ENCODE results near the gene LGALS9.
A peak's percentile ranks its signal among the peaks of the same experiment; 100 is the strongest.

Gene LGALS9

DNA sequence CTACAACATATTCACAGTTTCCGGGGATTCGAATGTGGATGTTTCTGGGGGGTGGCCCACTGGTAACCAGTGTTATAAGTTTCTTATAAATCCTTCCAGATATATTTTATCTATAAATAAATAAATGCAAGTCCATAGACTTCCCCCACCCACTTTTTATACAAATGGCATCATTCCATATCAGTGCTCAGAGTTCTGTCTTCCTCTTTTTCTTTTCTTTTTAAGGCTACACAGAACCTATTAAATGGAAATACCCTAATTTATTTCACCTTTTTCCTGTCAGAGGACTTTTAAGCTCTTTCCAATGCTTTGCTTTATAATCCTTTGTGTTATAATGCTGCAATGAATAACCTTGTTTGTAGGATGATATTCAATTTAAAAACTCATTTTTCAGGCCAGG is 3.8 kb downstream of the LGALS9 start (continued):
- TF ChIP-seq, protein P1, sequence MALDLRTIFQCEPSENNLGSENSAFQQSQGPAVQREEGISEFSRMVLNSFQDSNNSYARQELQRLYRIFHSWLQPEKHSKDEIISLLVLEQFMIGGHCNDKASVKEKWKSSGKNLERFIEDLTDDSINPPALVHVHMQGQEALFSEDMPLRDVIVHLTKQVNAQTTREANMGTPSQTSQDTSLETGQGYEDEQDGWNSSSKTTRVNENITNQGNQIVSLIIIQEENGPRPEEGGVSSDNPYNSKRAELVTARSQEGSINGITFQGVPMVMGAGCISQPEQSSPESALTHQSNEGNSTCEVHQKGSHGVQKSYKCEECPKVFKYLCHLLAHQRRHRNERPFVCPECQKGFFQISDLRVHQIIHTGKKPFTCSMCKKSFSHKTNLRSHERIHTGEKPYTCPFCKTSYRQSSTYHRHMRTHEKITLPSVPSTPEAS (tag by site-specific recombination; IDR thresholded peaks at IDR 0.05) = no peak
- TF ChIP-seq SETDB1 (IDR thresholded peaks at IDR 0.05; ENCODE audit: insufficient read length, low read length) = no peak
- TF ChIP-seq, protein P2, sequence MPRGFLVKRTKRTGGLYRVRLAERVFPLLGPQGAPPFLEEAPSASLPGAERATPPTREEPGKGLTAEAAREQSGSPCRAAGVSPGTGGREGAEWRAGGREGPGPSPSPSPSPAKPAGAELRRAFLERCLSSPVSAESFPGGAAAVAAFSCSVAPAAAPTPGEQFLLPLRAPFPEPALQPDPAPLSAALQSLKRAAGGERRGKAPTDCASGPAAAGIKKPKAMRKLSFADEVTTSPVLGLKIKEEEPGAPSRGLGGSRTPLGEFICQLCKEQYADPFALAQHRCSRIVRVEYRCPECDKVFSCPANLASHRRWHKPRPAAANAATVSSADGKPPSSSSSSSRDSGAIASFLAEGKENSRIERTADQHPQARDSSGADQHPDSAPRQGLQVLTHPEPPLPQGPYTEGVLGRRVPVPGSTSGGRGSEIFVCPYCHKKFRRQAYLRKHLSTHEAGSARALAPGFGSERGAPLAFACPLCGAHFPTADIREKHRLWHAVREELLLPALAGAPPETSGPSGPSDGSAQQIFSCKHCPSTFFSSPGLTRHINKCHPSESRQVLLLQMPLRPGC (tag by site-specific recombination; IDR thresholded peaks at IDR 0.05) = no peak
- no peak for TF ChIP-seq KLF1 (tag by site-specific recombination; IDR thresholded peaks at IDR 0.05)

DNA sequence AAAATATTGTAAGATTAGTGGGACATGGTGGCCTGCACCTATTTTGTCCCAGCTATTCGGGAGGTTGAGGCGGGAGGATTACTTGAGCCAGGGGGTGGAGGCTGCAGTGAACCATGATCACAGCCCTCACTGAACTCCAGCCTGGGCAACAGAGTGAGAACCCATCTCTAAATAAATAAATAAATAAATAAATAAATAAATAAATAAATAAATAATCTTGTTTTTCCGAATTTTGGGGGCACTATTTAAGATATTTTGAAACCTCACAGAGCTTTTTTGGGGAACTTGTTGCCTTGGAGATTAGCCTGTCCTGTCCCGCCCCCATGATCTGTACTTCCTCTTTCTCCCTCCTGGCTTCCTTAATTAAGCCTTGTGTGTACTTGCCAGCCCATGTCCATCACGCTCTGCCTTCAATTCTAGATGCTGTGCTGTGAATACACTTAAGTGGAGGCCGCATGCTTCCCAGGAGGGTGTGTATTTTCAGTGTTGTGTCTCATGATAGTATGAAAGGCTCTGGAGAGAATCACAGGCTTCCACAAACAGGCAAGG is 4.4 kb downstream of the LGALS9 start:
- ChIA-PET CTCF (interaction anchor here (0.8 to 1.3 kb wide), 4 partner anchors 16 to 244 kb away, joined by 3 to 4 read pairs (median 3); no protein-coding TSS in a partner anchor), POLR2A (no interaction called here)
- H3K4me1 ChIP-seq (ENCODE audit: control insufficient read depth, insufficient read depth, low read length) = no peaks in the 10 kb centered on the region
- H3K9me3 ChIP-seq (ENCODE audit: control insufficient read depth, insufficient read depth, low read depth, low read length) = no peaks in the 10 kb centered on the region
- no peak overlapping the region for H3K4me3 ChIP-seq (ENCODE audit: low read depth, low read length)
- no peak overlapping the region for H3K27ac ChIP-seq (ENCODE audit: extremely low read depth, low read depth, low read length)
- no peaks in the 10 kb centered on the region for H3K36me3 ChIP-seq (ENCODE audit: control insufficient read depth in 2 of 2, insufficient read depth in 1 of 2, low read length in 2 of 2)
- TF ChIP-seq, protein P3, sequence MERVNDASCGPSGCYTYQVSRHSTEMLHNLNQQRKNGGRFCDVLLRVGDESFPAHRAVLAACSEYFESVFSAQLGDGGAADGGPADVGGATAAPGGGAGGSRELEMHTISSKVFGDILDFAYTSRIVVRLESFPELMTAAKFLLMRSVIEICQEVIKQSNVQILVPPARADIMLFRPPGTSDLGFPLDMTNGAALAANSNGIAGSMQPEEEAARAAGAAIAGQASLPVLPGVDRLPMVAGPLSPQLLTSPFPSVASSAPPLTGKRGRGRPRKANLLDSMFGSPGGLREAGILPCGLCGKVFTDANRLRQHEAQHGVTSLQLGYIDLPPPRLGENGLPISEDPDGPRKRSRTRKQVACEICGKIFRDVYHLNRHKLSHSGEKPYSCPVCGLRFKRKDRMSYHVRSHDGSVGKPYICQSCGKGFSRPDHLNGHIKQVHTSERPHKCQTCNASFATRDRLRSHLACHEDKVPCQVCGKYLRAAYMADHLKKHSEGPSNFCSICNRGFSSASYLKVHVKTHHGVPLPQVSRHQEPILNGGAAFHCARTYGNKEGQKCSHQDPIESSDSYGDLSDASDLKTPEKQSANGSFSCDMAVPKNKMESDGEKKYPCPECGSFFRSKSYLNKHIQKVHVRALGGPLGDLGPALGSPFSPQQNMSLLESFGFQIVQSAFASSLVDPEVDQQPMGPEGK (tag by site-specific recombination; IDR thresholded peaks at IDR 0.05) = no peak
- TF ChIP-seq KLF9 (tag by site-specific recombination; IDR thresholded peaks at IDR 0.05; ENCODE audit: low read depth) (no peak), ZNF157 (tag by site-specific recombination; IDR thresholded peaks at IDR 0.05) (no peak), ZBTB8A (tag by site-specific recombination; IDR thresholded peaks at IDR 0.05) (peak; percentile 55; the same call in 1 of the 2 replicates), ZFP3 (tag by site-specific recombination; IDR thresholded peaks at IDR 0.05; ENCODE audit: low read depth) (no peak), ZNF555 (tag by site-specific recombination; conservative IDR thresholded peaks at IDR 0.05) (peak; percentile 42), ZNF501 (tag by site-specific recombination; IDR thresholded peaks at IDR 0.05) (no peak), ZNF426 (tag by site-specific recombination; IDR thresholded peaks at IDR 0.05) (peak; percentile 56), ZNF140 (tag by site-specific recombination; IDR thresholded peaks at IDR 0.05) (peak; percentile 40; the same call in 1 of the 2 replicates), ZNF394 (tag by site-specific recombination; IDR thresholded peaks at IDR 0.05; ENCODE audit: borderline replicate concordance) (peak; percentile 85), ZBTB7A (tag by site-specific recombination; IDR thresholded peaks at IDR 0.05; ENCODE audit: low read depth) (no peak), IKZF3 (tag by site-specific recombination; IDR thresholded peaks at IDR 0.05) (no peak)
- TF ChIP-seq, protein P4, sequence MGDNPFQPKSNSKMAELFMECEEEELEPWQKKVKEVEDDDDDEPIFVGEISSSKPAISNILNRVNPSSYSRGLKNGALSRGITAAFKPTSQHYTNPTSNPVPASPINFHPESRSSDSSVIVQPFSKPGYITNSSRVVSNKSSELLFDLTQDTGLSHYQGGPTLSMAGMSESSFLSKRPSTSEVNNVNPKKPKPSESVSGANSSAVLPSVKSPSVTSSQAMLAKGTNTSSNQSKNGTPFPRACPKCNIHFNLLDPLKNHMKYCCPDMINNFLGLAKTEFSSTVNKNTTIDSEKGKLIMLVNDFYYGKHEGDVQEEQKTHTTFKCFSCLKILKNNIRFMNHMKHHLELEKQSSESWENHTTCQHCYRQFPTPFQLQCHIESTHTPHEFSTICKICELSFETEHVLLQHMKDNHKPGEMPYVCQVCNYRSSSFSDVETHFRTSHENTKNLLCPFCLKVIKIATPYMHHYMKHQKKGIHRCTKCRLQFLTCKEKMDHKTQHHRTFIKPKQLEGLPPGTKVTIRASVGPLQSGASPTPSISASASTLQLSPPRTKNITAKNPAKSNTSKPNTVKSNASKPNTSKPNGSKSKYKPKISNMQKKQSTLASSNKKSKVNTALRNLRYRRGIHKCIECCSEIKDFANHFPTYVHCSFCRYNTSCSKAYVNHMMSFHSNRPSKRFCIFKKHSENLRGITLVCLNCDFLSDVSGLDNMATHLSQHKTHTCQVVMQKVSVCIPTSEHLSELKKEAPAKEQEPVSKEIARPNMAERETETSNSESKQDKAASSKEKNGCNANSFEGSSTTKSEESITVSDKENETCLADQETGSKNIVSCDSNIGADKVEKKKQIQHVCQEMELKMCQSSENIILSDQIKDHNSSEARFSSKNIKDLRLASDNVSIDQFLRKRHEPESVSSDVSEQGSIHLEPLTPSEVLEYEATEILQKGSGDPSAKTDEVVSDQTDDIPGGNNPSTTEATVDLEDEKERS (tag by site-specific recombination; IDR thresholded peaks at IDR 0.05) = no peak
- TF ChIP-seq, protein P5, sequence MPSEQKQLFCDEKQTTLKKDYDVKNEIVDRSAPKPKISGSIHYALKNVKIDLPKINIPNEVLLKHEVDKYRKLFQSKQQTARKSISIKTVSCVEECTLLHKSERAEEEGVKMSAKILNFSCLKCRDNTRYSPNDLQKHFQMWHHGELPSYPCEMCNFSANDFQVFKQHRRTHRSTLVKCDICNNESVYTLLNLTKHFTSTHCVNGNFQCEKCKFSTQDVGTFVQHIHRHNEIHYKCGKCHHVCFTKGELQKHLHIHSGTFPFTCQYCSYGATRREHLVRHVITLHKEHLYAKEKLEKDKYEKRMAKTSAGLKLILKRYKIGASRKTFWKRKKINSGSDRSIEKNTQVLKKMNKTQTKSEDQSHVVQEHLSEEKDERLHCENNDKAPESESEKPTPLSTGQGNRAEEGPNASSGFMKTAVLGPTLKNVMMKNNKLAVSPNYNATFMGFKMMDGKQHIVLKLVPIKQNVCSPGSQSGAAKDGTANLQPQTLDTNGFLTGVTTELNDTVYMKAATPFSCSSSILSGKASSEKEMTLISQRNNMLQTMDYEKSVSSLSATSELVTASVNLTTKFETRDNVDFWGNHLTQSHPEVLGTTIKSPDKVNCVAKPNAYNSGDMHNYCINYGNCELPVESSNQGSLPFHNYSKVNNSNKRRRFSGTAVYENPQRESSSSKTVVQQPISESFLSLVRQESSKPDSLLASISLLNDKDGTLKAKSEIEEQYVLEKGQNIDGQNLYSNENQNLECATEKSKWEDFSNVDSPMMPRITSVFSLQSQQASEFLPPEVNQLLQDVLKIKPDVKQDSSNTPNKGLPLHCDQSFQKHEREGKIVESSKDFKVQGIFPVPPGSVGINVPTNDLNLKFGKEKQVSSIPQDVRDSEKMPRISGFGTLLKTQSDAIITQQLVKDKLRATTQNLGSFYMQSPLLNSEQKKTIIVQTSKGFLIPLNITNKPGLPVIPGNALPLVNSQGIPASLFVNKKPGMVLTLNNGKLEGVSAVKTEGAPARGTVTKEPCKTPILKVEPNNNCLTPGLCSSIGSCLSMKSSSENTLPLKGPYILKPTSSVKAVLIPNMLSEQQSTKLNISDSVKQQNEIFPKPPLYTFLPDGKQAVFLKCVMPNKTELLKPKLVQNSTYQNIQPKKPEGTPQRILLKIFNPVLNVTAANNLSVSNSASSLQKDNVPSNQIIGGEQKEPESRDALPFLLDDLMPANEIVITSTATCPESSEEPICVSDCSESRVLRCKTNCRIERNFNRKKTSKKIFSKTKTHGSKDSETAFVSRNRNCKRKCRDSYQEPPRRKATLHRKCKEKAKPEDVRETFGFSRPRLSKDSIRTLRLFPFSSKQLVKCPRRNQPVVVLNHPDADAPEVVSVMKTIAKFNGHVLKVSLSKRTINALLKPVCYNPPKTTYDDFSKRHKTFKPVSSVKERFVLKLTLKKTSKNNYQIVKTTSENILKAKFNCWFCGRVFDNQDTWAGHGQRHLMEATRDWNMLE (tag by site-specific recombination; conservative IDR thresholded peaks at IDR 0.05; ENCODE audit: low read depth) = peak; percentile 72; the same call in 1 of the 2 replicates
- TF ChIP-seq, protein P6, sequence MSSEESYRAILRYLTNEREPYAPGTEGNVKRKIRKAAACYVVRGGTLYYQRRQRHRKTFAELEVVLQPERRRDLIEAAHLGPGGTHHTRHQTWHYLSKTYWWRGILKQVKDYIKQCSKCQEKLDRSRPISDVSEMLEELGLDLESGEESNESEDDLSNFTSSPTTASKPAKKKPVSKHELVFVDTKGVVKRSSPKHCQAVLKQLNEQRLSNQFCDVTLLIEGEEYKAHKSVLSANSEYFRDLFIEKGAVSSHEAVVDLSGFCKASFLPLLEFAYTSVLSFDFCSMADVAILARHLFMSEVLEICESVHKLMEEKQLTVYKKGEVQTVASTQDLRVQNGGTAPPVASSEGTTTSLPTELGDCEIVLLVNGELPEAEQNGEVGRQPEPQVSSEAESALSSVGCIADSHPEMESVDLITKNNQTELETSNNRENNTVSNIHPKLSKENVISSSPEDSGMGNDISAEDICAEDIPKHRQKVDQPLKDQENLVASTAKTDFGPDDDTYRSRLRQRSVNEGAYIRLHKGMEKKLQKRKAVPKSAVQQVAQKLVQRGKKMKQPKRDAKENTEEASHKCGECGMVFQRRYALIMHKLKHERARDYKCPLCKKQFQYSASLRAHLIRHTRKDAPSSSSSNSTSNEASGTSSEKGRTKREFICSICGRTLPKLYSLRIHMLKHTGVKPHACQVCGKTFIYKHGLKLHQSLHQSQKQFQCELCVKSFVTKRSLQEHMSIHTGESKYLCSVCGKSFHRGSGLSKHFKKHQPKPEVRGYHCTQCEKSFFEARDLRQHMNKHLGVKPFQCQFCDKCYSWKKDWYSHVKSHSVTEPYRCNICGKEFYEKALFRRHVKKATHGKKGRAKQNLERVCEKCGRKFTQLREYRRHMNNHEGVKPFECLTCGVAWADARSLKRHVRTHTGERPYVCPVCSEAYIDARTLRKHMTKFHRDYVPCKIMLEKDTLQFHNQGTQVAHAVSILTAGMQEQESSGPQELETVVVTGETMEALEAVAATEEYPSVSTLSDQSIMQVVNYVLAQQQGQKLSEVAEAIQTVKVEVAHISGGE (tag by site-specific recombination; conservative IDR thresholded peaks at IDR 0.05; ENCODE audit: low read depth) = peak; percentile 57

Data from HEK293 (cell line).